Measurements from ENCODE around the gene COX7A2.
A peak's percentile ranks its signal among the peaks of the same experiment; 100 is the strongest.

Gene COX7A2, protein sequence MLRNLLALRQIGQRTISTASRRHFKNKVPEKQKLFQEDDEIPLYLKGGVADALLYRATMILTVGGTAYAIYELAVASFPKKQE

DNA sequence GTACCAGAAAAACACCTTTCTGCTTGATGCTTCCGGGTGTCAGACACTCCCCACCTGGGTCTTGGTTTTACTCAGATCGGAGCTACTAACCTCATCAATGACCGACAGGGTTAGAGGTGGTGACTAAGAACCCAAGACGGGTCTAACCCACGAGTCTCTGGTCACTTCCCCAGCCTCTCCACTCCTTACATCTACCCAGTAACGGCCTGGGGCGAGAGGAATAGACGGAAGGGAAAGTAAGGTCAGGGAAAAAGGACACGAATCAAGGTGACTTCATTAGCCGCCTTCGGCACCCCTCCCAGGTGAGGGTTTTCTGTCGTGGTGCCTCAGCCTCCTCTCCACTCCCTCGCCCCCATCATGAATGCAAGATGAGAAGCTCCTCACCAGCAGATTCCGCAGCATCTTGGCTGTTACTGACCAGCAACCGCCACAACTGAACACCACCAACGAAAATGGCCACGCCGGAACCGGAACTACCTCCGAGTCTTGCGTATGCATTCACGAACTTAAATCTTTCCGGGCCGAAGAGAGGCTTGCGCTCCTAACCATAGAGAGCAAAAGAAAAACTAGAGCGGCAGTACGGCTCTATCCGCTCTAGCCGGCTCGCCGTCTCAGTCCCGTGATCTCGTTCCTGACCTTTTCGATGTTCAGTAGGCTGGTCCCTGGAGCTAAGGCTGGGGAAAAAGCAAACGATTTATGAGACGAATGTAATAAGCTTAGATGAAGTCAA lies at the start of gene COX7A2:
Gene COX7A2 (minus strand): TSS at position 469 of the 730 bp plus-strand sequence. CDS start 67 bp downstream, at position 402.
- DNase-seq (ENCODE audit: low spot score) (peak; percentile 94), FAIRE-seq (peak; percentile 90)

DNA sequence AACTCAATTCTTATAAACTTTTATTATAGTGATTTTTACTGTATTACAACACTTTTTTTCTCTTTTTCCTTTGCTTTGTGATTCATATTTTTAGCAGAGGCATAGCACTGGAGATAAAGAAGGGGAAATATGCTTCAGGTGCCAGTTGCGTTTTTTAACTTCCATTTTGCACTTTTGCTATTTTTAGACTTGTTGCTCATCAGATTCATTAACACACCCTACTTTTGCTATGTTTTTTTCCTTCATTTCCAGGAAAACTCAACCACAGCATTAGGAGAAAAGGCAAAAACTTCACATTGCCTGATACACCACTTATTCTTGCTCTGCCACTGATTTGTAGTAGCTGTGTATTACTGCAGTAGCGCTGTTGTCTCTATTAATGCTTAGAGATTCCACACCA lies 49.0 kb upstream of the COX7A2 start:
- no peak for FAIRE-seq
- DNase-seq (ENCODE audit: low spot score): no peak

DNA sequence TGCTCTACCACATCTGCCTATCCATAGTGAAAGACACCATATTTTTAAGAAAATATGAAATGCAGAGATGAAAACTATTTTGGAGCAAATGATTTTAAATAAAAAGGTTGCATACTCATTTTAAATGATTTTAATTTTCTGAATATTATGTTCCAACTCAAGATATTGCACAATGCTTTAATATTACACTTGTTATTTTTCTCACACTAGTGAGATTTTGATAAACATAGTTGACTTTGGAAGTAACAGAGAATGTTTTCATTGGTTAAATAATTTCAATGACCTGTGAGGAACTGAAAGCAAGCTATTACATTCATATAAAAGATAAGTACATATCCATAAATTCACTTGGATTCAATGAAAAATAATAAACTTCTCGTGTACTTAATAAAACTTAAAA lies 48.1 kb upstream of the COX7A2 start:
- FAIRE-seq: no peak
- no peak for DNase-seq (ENCODE audit: low spot score)

DNA sequence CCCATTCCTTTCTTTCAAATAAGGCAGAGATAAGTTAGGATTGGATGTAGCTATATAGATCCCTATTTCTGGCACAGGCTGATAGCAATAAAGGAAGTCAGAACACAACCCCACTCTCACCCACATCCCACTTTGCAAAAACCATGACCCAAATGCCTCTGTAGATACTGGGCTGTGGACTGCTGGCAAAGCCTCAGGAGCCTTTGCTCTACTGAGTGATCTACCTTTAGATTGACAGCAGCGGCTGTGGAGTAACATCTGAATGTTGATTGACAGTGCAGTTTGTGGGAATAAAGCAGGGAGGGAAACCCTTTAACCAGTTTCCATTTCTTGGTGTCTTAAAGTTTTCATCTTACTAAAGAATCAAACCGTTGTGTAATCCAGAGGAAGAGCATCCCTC lies 47.7 kb upstream of the COX7A2 start:
- no peak for DNase-seq (ENCODE audit: low spot score)
- FAIRE-seq: no peak

DNA sequence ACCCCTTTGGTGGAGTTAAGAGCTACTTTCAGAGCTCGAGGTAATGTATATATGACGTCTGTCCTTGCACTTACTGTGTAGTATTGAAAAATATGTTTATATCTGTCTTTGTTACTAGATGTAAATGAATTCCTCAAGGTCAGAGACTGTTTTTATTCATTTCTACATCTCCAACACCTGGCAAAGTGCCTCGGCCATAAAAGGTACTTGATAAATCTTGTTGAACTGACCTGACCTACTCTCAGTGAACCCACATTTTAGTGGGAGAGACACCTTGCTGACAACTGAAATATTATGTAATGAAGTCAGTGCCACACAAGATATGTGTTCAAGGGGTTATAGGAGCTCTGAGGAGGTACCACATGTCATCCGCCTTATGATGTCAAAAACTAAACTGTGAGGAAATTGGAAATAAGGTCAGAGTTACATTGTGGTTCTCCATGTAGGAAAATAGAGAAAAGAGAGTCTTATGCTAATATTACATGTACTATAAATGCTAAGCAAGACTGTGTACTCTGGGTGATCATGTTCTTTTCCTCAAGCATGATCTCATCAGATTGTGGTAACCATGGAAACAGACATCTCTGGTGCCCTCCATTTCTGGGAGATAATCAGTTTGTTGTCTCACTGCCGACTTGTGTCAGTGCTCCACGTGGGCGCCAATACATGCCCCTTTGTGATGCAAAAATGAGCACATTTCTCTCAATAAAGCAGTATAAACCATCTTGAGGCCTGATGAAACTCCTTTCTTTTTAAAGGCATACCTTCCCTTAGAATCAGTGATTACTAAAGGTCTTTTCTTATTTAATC lies 46.7 kb upstream of the COX7A2 start:
- no peak for DNase-seq (ENCODE audit: low spot score)
- no peak for FAIRE-seq

DNA sequence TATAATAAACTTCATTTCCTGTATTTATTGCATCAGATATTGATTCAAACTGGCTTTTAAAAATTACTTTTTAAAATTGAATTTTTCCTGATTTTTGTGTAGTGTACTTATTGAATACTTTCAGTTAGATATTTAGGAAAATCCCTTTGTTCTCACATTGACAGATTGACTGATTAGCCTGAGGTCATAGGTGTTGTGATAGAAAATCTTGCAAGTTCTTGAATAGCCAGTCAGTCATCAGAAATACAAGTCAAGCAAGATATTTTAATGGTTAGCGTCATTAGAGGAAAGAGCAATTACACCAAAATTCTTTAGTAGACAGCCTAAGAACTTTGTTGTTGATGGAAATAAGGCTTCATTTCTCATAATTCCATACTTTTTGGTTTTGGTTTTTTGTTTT lies 44.4 kb upstream of the COX7A2 start:
- DNase-seq (ENCODE audit: low spot score) (no peak), FAIRE-seq (no peak)

DNA sequence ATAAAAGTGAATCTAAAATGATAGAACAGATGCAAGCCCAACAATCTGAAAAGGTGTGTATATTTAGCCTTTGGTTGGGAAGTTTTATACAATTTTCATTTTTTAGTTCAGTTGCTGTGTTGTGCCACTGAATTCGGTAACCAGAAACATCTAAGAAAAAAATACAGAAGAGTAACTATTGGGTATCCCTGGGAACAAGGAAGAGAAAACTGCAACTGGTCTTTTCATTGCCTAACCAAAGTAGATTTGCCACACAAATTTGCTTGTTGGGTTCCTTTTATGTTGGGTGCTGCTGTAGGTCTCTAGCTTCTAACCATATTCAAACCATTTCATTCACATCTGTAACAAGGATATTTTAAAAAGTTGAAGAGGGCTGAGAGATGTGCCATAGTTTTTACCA lies 43.8 kb upstream of the COX7A2 start:
- DNase-seq (ENCODE audit: low spot score) (no peak), FAIRE-seq (no peak)

DNA sequence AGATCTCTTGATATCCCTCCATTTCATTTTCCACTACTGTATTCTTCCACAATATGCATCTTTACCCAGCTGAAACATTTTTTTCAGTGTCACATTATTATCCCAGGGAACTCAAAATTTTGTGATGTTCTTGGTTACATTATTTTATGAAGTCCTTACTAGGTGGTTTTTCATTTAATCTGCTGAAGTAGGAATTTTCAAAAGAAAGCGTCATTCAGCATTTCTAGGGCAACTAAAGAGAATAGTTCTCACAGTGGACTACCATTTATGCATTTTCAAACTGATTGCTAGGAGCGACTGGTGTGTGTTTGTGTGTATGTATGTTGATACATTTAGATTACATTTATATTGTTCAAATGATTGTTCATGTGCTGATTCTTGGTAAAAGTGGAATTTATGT lies 43.4 kb upstream of the COX7A2 start:
- no peak for FAIRE-seq
- no peak for DNase-seq (ENCODE audit: low spot score)

DNA sequence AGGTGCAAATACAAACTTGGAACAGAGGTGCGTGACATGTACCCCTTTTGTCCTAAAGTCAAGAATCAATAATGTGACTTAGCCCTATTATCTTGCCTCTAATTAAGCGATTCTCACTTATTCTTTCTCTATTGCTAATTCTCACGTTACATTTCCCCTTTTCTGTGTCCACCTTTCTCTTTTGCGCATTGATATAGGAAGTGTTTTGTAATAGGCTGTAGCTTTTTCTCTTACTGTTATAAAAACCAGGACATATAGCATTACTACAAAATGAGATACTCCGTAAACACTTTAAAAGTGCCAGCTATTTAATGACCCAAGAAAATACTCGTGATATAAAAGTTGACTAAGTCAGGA lies 41.7 kb upstream of the COX7A2 start:
- FAIRE-seq (no peak), DNase-seq (ENCODE audit: low spot score) (no peak)

DNA sequence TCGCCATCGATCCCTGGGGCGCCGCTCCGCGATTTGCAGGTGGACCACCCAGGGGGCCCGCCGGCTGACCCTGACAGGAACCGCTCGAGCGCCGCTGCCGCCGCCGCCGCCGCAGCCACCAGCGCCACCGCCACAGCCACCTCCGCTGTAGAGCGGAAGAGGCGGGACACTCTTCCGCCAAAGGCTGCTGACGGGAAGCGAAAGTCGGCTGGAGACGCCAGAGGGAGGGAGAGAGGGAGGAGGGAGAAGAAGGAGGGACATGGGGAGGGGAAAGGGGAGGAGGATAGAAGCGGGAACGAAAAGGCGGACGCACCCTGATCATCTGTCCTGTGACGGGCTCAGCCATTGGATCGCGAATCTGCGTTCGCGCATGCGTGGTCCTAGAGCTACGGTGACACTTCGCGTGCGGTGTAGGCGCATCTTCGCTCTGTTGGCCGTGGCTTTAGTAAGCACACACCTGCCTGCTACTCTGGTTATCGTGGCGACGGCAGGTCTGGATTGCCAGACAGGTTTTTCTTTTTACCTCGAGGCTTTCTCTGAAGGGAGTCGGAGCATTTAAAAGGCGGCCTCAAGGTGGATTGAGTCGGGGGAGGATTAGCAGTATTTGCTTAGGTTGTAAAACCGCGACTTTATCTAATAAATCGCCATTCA lies 41.2 kb upstream of the COX7A2 start, which contains the start of gene TMEM30A:
Gene TMEM30A (minus strand): TSS at position 161 of the 651 bp plus-strand sequence. CDS start 154 bp downstream, at position 7.
- FAIRE-seq: peak; percentile 93
- peak; percentile 95 for DNase-seq (ENCODE audit: low spot score)

DNA sequence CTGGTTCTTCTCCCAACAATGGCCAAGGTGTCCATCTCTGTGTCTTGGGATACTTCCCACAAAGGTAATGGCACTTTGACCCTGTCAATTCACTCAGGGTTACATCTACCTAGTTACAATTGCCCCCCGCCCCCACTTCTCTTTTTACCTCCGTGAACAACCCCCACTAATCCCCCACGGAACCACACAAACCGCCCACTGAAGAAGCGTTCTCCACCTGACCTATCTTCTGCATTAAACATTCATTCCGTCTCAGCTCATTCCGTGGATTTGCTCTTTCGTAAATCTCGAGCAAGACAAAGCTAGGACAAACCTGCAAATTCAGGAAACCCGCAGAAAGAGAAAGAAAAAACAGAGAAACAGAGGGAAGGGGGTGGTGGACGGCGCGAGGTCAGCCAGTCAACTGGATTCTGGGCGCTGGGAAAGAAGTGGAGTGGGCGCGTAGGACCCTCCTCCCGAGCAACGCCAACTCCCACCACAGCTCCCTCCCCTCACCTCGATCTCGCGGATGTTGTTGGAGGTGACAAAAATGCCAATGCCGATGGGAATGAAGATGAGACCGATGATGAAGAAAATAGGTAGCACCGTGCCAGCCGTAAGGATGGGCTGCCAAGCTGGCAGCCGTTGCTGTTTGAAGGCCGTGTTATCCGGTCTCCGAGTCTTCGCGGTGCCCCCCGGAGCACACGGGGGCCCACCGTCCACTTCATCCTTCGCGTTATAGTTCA lies 40.5 kb upstream of the COX7A2 start:
- DNase-seq (ENCODE audit: low spot score): no peak
- no peak for FAIRE-seq

DNA sequence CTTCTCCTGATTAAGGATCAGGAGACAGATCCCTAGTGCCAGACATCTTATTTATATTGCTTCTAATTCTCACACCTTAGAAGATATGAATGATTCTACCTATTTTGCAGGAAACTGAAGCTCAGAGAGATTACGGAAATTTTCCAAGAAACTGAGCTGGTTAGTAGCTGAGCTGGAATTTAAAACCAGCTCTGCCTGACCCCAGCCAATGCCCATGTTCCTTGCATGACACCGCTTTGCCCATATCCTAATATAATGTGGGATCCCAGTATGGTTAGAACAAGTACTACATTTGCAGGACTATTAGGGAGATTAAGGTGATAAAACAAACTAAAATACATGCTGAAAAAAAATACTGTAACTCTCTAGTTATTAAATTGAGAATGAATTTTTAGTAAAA lies 39.1 kb upstream of the COX7A2 start:
- no peak for FAIRE-seq

DNA sequence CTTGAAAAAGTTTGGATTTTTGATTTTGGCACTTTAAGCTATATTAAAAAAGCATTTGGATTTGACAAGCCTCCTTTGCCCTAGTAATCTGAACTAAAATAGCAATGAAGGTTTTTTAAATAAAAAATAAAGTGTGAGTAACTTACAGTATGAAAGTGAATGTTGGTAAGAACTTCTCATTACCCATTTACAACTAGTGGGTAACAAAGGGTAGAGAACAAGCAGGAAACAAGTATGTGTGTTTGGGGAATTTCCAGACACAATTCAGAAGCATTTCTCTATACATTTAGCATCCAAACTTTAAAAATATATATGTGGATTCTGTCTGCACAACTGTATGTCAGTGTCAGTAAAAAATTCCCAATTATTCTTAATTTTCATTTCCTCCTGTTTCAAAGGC lies 38.1 kb upstream of the COX7A2 start:
- FAIRE-seq (peak; percentile 8), DNase-seq (ENCODE audit: low spot score) (no peak)

More for the DNA sequence above, 39.1 kb upstream of the COX7A2 start:
- DNase-seq (ENCODE audit: low spot score): no peak

DNA sequence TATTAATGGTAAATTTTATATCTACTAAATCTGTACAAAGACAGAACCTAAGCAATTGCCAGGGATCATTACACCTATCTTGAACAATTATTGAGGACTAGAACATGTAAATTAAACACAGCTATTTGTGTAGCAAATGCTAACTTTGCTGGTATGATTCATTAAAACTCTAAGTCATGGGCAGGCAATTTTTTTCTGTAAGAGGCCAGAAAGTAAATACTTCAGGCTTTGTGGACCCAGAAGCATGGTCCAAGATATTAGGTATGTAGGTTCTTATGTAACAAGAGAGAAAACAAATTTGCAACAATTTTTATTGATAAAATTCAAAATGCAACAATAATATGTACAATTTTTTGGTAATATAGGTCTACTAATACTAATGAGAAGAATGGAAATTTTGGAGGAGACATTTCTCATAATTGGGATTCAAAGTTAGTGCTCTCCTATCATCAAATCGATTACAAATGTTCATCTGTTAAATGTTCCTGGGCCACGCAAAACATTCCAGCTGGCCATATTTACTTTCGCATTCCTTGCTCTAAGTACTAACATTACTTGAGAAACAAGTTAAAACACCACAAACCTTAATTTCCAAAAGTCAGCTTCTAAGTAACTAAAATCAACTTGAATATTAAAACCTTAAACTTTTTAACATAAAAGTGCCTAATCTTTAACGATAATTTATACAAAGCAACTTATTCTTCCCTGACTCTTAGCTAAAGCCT lies 36.7 kb upstream of the COX7A2 start:
- DNase-seq (ENCODE audit: low spot score) (no peak), FAIRE-seq (no peak)

DNA sequence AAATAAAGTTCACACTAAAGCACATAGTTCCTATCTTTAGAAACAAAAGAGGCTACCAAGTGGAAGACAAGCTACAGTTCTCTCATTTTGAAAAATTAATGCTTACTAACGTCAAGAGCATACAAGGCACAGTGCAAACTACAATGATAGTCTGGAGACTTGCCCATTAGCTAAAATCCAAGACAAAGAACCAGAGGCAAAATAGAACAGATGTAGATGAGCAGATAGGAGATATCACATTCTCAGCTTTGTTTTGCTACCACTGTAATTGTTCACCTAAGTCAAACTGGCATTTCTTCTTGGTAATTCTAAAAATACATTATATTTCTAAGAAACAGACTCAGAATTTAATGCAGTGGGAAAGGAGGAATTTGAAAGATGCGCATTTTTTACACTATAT lies 35.8 kb upstream of the COX7A2 start:
- DNase-seq (ENCODE audit: low spot score) (no peak), FAIRE-seq (no peak)

DNA sequence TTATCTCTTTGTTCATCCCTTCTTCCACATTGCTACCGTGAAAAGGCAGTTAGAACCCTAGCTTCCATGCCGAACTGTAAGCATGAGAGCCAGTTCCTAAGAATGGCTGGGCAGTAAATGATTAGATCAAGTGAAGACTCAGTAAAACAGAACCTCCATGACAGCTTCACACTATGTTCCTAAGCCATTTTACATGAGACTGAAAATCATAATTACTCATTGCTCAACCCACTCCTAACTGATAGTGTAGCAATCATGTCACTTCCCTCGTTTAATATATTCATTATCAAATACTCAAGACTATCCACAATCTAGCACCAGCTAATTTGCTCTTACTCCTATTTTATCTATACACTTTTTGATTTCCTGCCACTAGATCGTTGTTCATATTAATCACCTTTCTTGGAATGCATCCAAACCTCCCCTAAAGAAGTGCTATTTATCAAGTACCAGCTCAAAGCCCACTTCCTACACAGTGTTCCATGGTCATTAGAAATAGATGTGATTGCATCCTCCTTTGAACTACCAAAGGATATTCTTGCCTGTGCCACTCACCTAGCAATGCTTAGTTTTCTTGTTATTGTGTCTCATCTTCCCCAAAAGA lies 35.0 kb upstream of the COX7A2 start:
- FAIRE-seq (no peak), DNase-seq (ENCODE audit: low spot score) (no peak)

DNA sequence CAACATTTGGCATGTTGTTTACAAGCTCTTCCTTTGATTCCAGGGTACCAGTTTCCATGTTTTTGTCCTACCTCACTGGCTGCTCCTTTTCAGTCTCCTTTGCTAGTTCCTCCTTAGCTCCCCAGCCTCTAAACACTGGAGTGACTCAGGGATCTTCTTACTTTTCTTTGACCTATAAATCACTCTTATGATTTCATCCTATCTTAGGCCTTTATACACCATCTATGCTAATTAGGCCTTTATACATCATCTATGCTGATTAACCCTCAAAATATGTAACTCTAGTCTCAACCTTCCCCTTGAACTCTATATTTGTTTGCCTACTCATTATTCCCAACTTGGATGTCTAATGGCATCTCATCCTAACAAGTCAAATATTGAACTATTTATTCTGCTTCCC lies 31.5 kb upstream of the COX7A2 start:
- FAIRE-seq (no peak), DNase-seq (ENCODE audit: low spot score) (peak; percentile 67)

DNA sequence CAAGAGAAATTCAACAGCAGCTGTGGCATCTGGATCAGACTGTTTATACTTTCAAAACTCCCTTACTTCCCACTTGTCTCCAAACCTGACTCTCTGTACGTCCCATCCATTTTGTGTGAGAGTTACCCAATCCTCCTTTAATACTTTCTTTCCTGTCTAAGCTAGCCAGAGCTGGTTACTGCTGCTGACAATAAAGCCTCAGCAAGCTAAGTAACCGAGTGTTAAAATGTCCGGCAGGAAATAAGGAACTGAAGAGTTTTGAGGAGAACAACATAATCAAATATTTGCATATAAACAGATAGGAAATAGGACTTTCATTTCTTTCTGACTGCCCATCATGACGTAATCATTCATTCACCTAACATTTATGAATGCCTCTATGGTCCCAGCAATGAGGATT lies 29.4 kb upstream of the COX7A2 start:
- FAIRE-seq (no peak), DNase-seq (ENCODE audit: low spot score) (no peak)

DNA sequence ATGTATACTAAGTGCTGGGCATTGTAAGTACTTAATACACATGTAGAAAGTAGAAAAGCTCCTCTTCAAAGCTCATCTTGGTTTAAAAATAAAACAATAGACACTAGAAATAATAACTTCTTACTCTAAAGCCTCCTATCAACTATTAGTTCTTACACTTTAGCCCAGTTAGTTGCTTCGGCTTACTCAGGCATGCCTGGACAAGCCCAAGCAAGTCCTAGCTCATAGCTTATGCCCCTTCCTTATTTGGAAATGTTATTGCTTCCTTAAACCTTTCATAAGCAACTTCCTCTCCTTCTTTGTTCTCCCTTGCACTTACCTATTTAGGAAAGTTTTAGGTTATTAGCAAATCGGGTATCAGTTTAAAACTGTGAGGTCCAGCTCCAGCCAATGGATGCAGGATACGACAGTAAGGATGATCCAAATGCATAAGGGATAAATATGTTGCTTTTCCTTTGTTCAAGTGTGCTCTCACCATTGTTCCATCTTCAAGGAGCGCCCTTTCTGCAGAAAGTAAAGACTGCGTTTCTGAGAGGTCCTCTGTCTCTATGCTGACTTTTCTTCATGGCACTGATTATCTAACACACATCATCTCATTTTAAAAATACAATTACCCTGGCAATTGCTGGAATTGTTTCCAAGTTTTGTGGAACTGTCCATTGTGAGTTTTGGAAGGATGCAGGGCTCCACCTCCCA lies 28.7 kb upstream of the COX7A2 start:
- FAIRE-seq (no peak), DNase-seq (ENCODE audit: low spot score) (no peak)

DNA sequence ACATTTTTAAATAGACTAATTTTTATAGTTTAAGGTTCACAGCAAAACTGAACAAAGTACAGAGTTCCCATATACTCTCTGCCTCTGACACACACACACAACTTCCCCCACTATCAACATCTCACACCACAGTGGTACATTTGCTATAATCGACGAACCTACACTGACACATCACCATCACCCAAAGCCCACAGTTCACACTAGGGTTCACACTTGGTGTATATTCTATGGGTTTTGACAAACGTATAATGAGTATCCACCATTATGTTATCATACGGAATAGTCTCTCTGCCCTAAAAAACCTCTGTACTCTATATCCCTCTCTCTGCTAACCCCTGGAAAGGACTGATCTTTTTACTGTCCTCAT lies 25.4 kb upstream of the COX7A2 start:
- FAIRE-seq (no peak), DNase-seq (ENCODE audit: low spot score) (no peak)
